LNCaP clone FGC (cell line): Measurements from ENCODE around the gene HRCT1.

Experiments used
- DNase-seq: peaks from one replicate; pipeline ENCODE4 v3.0.0-alpha.2; 2011; ENCODE audit warnings: low read depth
- H3K4me3 ChIP-seq: 2 replicates; pipeline ENCODE4 v1.5.1; 2011; ENCODE audit warnings: mild to moderate bottlenecking, low read depth, low read length, control low read depth
- TF ChIP-seq, protein P1 (sequence below): IDR thresholded peaks from 2 replicates; pipeline ENCODE4 v1.5.1; 2012; ENCODE audit warnings: mild to moderate bottlenecking; ENCODE audit not compliant: control insufficient read depth, insufficient read depth; ENCODE audit errors: extremely low read depth

The HRCT1 gene

DNA sequence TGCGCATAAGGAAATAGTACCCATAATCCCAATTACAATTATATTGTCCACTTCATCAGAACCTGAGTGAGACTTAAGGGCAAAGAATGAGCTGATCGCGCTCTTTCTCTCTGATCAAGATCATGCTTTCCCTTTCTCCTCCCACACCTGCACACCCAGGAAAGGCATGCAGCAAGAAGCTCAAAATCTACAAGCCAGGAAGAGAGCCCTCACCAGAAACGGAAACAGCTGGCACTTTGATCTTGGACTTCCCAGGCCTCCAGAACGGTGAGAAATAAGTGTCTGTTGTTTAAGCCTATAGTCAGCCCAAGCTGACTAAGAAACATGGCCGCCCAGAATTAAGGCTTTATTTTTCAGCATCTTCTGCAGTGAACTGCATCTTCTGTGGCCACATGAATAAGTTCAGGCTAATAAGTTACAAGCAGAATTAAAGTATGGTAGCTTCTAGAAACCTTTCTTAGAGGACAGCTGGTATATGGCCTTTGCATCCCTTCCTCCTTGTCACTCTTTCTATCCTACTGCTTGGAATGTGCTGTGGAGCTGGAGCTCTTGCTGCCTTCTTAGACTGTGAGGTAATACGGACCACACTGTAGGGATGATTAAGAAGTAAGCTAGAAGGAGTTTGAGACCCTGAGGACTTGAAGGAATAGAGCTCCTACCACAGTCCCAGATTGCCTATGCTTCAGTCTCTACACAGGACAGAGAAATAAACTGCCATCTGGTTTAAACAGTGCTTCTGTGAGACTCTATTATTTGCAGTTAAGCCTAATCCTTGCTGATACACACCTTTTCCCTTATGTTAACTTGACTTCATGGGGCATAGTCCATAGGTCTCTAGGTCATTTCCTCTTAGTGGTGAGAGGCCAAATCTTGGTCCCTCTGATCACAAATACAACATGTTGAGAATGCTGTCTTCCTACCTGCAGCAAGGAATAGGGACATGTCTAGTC lies 34.7 kb downstream of the HRCT1 start:
- no peak for DNase-seq
- no peak overlapping the region for H3K4me3 ChIP-seq
- TF ChIP-seq, protein P1, sequence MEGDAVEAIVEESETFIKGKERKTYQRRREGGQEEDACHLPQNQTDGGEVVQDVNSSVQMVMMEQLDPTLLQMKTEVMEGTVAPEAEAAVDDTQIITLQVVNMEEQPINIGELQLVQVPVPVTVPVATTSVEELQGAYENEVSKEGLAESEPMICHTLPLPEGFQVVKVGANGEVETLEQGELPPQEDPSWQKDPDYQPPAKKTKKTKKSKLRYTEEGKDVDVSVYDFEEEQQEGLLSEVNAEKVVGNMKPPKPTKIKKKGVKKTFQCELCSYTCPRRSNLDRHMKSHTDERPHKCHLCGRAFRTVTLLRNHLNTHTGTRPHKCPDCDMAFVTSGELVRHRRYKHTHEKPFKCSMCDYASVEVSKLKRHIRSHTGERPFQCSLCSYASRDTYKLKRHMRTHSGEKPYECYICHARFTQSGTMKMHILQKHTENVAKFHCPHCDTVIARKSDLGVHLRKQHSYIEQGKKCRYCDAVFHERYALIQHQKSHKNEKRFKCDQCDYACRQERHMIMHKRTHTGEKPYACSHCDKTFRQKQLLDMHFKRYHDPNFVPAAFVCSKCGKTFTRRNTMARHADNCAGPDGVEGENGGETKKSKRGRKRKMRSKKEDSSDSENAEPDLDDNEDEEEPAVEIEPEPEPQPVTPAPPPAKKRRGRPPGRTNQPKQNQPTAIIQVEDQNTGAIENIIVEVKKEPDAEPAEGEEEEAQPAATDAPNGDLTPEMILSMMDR = no peak

DNA sequence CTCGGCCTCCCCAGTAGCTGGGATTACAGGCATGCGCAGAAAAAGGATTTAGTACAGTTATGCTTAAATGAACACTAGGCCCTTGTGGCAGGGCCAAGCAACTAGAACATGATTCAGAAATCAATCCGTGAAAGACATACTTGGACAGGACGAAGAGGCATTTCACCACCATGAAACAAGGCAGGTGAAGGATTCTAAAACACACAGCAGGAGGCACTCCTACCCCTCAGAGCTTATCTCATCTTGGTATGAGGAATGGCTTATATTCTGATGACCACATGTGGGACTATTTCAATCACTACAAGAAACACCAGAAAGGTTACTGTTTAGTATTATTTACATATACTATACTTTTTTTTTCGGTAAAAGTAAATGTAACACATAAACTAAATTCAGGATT lies 36.3 kb downstream of the HRCT1 start:
- DNase-seq = no peak

DNA sequence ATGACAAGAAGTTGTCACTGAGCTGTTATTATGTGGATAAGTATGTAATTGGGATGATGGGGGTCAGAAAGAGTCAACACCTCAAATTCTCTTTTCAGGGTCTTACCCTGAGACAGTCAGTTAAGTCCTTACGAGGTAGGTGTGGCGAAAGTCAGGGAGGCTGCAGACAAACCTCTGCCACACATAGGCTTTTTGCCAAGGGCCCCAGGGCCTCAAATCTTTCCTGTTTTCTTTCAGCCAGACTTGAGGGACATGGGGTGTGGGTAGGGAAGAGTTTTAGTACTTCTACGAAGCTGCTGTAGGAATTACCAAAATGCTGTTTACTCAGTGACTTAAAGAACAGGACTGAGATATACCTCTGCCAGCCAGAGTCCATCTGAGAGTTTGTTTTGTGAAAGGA lies 38.2 kb downstream of the HRCT1 start:
- no peak for DNase-seq
- TF ChIP-seq, protein P1 = no peak
- no peak overlapping the region for H3K4me3 ChIP-seq

More for the DNA sequence above, 36.3 kb downstream of the HRCT1 start:
- TF ChIP-seq, protein P1 = no peak
- H3K4me3 ChIP-seq = no peak overlapping the region

DNA sequence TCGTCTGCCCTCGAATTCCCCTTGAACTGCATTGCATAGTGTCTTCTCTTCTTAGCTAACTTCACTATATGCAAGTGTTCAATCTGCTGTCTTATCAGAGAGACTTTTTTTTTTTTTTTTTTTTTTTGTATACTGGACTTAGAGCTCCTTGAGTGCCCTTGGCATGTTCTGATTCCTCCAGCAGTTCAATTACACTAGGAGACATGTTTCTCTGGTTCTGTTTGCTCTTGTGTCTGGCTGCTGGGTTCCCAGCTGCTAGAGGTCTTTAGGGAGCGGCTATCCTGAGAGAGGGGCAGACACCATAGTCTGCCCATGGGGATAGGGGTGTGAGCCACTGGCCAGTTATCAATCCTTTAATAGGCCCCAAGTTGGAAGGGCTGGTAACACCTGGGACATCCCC lies 38.8 kb downstream of the HRCT1 start:
- TF ChIP-seq, protein P1 = no peak
- no peak overlapping the region for H3K4me3 ChIP-seq
- DNase-seq = no peak

DNA sequence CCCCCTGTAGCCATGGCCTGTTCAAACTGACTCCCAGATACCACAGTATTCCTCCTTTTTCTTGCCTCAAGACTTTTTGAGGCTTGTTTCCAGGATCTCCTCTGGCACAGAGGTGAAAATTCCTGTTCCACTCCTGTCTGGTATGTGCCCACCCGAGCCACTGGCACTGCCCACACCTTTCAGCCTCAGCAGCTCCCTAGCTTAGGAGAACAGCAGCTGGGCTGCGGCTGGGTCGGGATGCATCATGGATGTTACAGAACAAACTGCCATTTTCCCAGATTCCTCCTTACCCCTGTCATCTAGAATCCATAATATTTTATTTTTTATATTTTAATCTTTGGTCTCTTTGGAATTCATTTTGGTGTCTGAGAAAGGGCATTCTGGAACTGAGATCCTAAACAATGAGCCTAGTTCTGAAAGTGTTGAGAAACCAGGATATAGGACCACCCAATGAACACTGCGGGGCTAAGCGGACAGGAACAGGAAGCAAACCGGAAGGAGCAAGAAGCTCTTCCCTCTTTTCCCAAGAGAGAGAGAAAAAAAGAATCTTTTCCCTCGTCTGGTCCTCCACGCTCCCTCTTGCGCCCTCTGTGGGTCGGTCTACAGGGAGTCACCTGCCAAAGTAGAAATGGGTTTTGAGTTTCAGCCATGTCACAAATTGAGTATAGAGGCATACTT lies 39.5 kb downstream of the HRCT1 start:
- TF ChIP-seq, protein P1 = peak; percentile 94
- DNase-seq = peak; percentile 64
- H3K4me3 ChIP-seq = peak overlapping the region; percentile 33

DNA sequence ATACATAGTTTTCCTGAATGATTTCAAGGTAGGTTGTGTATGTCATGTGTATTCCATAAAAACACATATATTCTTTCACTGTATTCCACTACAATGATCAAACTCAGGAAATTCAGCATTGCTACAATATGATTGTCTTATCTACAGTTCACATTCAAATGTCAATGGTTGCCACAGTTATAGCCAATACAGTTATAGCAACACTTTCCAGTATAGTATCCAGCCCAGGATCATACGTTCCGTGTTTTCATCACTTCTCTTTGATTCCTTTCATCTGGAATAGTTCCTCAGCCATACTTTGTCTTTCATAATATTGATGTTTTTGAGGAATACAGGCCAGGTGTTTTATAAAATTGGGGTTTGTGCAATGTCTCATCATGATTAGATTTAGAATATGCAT lies 42.4 kb downstream of the HRCT1 start:
- TF ChIP-seq, protein P1 = no peak
- DNase-seq = no peak
- H3K4me3 ChIP-seq = no peak overlapping the region

DNA sequence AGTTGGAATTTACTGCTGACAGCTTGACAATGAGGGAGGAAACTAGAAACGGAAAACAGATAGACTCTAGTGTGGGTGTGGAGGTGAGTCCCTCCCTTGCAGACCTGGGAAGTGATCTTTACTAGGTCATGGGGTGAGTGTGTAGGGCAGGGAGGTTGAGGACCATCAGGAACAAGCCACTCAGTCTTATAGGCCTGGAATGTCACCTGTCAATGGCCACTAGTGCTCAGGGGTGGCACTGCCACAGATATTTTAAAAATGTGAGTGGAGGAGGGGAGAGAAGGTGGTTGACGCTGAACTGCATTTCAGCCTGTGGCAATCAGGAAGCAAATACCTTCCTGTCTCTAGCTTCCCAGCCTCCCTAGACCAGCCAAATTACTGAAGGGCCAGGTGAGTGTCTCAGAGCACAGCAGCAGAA lies 42.9 kb downstream of the HRCT1 start:
- H3K4me3 ChIP-seq = no peak overlapping the region
- DNase-seq = no peak
- TF ChIP-seq, protein P1 = no peak
